Heart right ventricle (tissue), 16 donors: Measurements from ENCODE around the gene ZNF614. TPM values are rescaled to one million over a fixed set of nuclear protein-coding genes. Genes with fewer than 3 reads are reported as not detected.
A peak's percentile ranks its signal among the peaks of the same experiment; 100 is the strongest.

ENCODE experiments used
- ATAC-seq, 8 donors: fragments of 200-7000 bp; cut with Tn5 transposase; one replicate each; pipeline ENCODE4 v1.9.1; 2020; ENCODE audit warnings: mild to moderate bottlenecking in 8 of 8, moderate library complexity in 8 of 8, moderate number of reproducible peaks in 1 of 8
- DNase-seq, 2 donors: peaks; one replicate each; pipeline ENCODE4 v3.0.0-alpha.2; 2020
- H3K27ac ChIP-seq, 10 donors: fragments of 200-600 bp; sonication (generic) in 2 of 10; one replicate each; pipeline versions ENCODE4 v1.5.0 to v1.8.0; 2020 to 2022; ENCODE audit warnings: mild to moderate bottlenecking in 3 of 10
- H3K27me3 ChIP-seq, 7 donors: fragments of 200-600 bp; one replicate each; pipeline ENCODE4 v1.8.0; 2021 to 2022; ENCODE audit warnings: mild to moderate bottlenecking in 2 of 7
- H3K36me3 ChIP-seq, 9 donors: fragments of 200-600 bp; sonication (generic) in 1 of 9; one replicate each; pipeline versions ENCODE4 v1.5.0 to v1.8.0; 2020 to 2022; ENCODE audit warnings: mild to moderate bottlenecking in 2 of 9
- H3K4me1 ChIP-seq, 9 donors: fragments of 200-600 bp; sonication (generic) in 1 of 9; one replicate each; pipeline versions ENCODE4 v1.5.0 to v1.8.0; 2020 to 2022; ENCODE audit warnings: mild to moderate bottlenecking in 4 of 9
- H3K4me3 ChIP-seq, 10 donors: fragments of 200-600 bp; sonication (generic) in 2 of 10; one replicate each; pipeline versions ENCODE4 v1.5.0 to v1.8.0; 2020 to 2022; ENCODE audit warnings: mild to moderate bottlenecking in 7 of 10, moderate library complexity in 2 of 10
- H3K9me3 ChIP-seq, 11 donors: fragments of 200-600 bp in 10 of 11; sonication (generic) in 2 of 11; one replicate each; pipeline versions ENCODE4 v1.5.0 to v1.8.0; 2013 to 2022; ENCODE audit warnings: mild to moderate bottlenecking in 2 of 11, control low read depth in 1 of 11, moderate library complexity in 1 of 11
- CTCF ChIP-seq, 9 donors: fragments of 200-600 bp; sonication (generic) in 2 of 9; IDR thresholded peaks; one replicate each; pipeline versions ENCODE4 v1.5.0 to v1.8.0; 2021 to 2022; ENCODE audit warnings: antibody characterized with exemption in 9 of 9, mild to moderate bottlenecking in 5 of 9, moderate library complexity in 1 of 9
- WGBS, 2 donors: extraction: QIAGEN DNeasy Blood & Tissue Kit; methylation state at CpG; one replicate each; pipeline ENCODE4 v1.1.7; 2013; ENCODE audit warnings: inconsistent platforms in 1 of 2; 5-methylcytosine and 5-hydroxymethylcytosine counted together
- intact Hi-C, 10 donors: fragments of 100-400 bp; cut with DNase I; formaldehyde crosslinking; loops; one replicate each; pipeline versions ENCODE4 v1.11.1 to v1.14.2; 2022
- polyA plus RNA-seq, 2 donors: library from polyadenylated mRNA; stranded (reverse); fragments of 200-250 nt; gene quantifications; one replicate each; pipeline ENCODE4 v1.2.3, GENCODE V29; 2013
- total RNA-seq, 10 donors: library from RNA; stranded (reverse); fragmentation: NEBNext Ultra II Directional in 3 of 10; extraction: Animal tissue kit (Norgen Biotek cat#: 25700) in 3 of 10; gene quantifications; one replicate each; pipeline versions ENCODE4 v1.2.1 to v1.2.4, GENCODE V29; 2021 to 2023
- donor health status: Arrhythmogenic right ventricular cardiomyopathy.
- donor health status: ischemic (EF 13 %, LVEDD 7.1; RV severe dilation, severe dysfunction).
- donor health status: healthy with polysubstance abuse.
- donor health status: DM: no; HTN: yes; CAD: no.
- donor health status: DM: no; HTN: no; CAD: no.
- donor health status: ischemic (EF 25% LVEDD 6.9; RV normal size, moderate dysfunction).
- donor health status: ischemic (EF 25% LVEDD 5.7; RV mildly dilated, moderate dysfunction).
- donor health status: healthy.
- donor health status: DM: yes; HTN: yes; CAD: no.
- donor health status: Ischemic cardiomyopathy.
- donor health status: ischemic (EF 35%, LVEDD 5.7; RV mildly dilated, moderate dysfunction).
- donor health status: nonischemic (EF 11% LVEDD 7.7; RV severe dilation, severe dysfunction).
- donor health status: DM: yes; HTN: yes; CAD: no.
- donor health status: PGD.
- donor health status: ischemic (EF 29% LVEDD 5.4; RV normal size, mild dysfunction).
- donor health status: nonischemic (EF 23%, LVEDD 6.1; RV moderate dilation, normal function).

The ZNF614 gene
- total and polyA plus RNA-seq, 12 donors, result 3.0 to 8.4 (median 6.8) TPM

GRCh38 chr19:52020506-52020905 is 7.7 kb downstream of the ZNF614 start:
- H3K9me3 ChIP-seq, result peaks cover 0 to 100% (median 15%) of the 10 kb centered on the region in 11 donors
- intact Hi-C loops, result no loop called here
- no peak overlapping the region for H3K27ac ChIP-seq
- no peaks in the 10 kb centered on the region for H3K27me3 ChIP-seq
- no peak overlapping the region for H3K4me3 ChIP-seq
- DNase-seq (no peak), ATAC-seq (peak in 1 of 8 donors; percentile 61)
- H3K36me3 ChIP-seq, result peaks cover 0 to 100% (median 97%) of the 10 kb centered on the region in 9 donors
- peaks cover 0 to 7% (median 0%) of the 10 kb centered on the region in 9 donors for H3K4me1 ChIP-seq
- WGBS, 2 donors, result 85 to 88% methylated on average over 4 of the region's 4 CpGs
- TF ChIP-seq CTCF (IDR thresholded peaks at IDR 0.05), result no peak

- 83 to 92% methylated on average over 1 of the region's 1 CpG for WGBS, 2 donors
- intact Hi-C loops, result no loop called here
- ATAC-seq (no peak), DNase-seq (no peak)
- no peak for TF ChIP-seq CTCF (IDR thresholded peaks at IDR 0.05)
- Histone ChIP-seq H3K27ac (no peak overlapping the region), H3K9me3 (peaks cover 0 to 68% (median 0%) of the 10 kb centered on the region in 11 donors), H3K4me1 (peaks cover 0 to 23% (median 9%) of the 10 kb centered on the region in 9 donors), H3K27me3 (no peaks in the 10 kb centered on the region), H3K36me3 (peaks cover 0 to 30% (median 17%) of the 10 kb centered on the region in 9 donors), H3K4me3 (no peak overlapping the region)
Measured at GRCh38 chr19:52010674-52011073, 17.5 kb downstream of the ZNF614 start.

- H3K9me3 ChIP-seq, result peaks cover 0 to 68% (median 0%) of the 10 kb centered on the region in 11 donors
- DNase-seq (peak; percentile 88 to 92), ATAC-seq (peak; percentile 97 to 100 (median 100))
- intact Hi-C loops, result loop anchor here in 5 of 10 donors (2.0 to 5.0 kb wide), 6 partner anchors 21 to 321 kb away; partner anchors contain the start of genes ZNF432 (in 3 of the 5), ZNF613 (in 2 of the 5), ZNF614 (in 2 of the 5) and ZNF350 (in 1 of the 5)
- H3K27ac ChIP-seq, result peak within 1 kb of the TSS; percentile 62 to 92 (median 88)
- 0% methylated on average over 44 of the region's 44 CpGs for WGBS, 2 donors
- TF ChIP-seq CTCF (IDR thresholded peaks at IDR 0.05), result no peak
- peak within 1 kb of the TSS; percentile 60 to 84 (median 80) for H3K4me3 ChIP-seq
- peaks cover 0 to 25% (median 15%) of the 10 kb centered on the region in 9 donors for H3K36me3 ChIP-seq
- H3K4me1 ChIP-seq, result peaks cover 0 to 23% (median 9%) of the 10 kb centered on the region in 9 donors
- H3K27me3 ChIP-seq, result no peaks in the 10 kb centered on the region
Measured at GRCh38 chr19:52007806-52008557, 20.2 kb downstream of the ZNF614 start, which contains the start of gene ZNF615. ZNF615 (minus strand) TSS chr19:52008211; CDS start chr19:52003711, 4,500 bp downstream.

GRCh38 chr19:52007451-52007805 is 20.8 kb downstream of the ZNF614 start:
- no peak for TF ChIP-seq CTCF (IDR thresholded peaks at IDR 0.05)
- no peaks in the 10 kb centered on the region for H3K27me3 ChIP-seq
- H3K9me3 ChIP-seq, result peaks cover 0 to 68% (median 0%) of the 10 kb centered on the region in 11 donors
- intact Hi-C loops, result loop anchor here in 2 of 10 donors (5.0 kb wide), 2 partner anchors 80 to 320 kb away; partner anchors contain the start of gene ZNF613 (in 1 of the 2)
- H3K4me3 ChIP-seq, result peak overlapping the region; percentile 60 to 84 (median 80)
- 0 to 3% methylated on average over 9 of the region's 9 CpGs for WGBS, 2 donors
- DNase-seq (no peak), ATAC-seq (peak; percentile 3 to 67 (median 46))
- H3K36me3 ChIP-seq, result peaks cover 0 to 25% (median 16%) of the 10 kb centered on the region in 9 donors
- peaks cover 0 to 23% (median 9%) of the 10 kb centered on the region in 9 donors for H3K4me1 ChIP-seq
- H3K27ac ChIP-seq, result peak overlapping the region; percentile 62 to 92 (median 88)
